Glomerular visceral epithelial cell (primary cell): ENCODE results near the gene GSTA5.
"Not testable (repeated sequence)": the region's sequence is repeated elsewhere in the genome, so short reads cannot be mapped to it uniquely, and the experiment has no call there.

ENCODE experiments used
- DNase-seq: peaks from one replicate; pipeline ENCODE4 v3.0.0-alpha.2; 2016; ENCODE audit errors: extremely low spot score

The GSTA5 gene

DNA sequence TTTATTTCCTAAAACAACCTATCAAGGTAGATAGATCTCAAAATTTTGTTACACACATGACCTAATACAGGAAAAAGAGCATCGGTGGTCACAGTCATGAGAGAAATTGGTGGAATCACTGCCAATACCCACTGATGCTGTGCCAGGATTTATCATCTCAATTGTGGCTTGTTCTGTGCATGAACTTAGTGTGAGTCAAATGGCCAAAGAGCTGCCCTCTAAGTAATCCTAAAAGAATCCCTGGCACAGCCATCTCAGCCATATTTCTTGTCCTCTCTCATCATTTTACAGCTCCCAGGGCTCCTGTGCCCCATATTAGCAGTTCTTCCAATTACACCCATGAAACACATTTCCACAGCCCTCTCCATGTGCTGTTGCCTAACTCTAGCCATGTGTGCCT is 6.1 kb downstream of the GSTA5 start:
- DNase-seq, result no peak

GRCh38 chr6:52830869-52831268 is 9.7 kb downstream of the GSTA5 start:
- not testable (repeated sequence) for DNase-seq

- no peak for DNase-seq
Measured at GRCh38 chr6:52829046-52829817, 11.4 kb downstream of the GSTA5 start.

- DNase-seq, result not testable (repeated sequence)
Measured at GRCh38 chr6:52828621-52829020, 12.0 kb downstream of the GSTA5 start.

- DNase-seq, result not testable (repeated sequence)
Measured at GRCh38 chr6:52827073-52827783, 13.4 kb downstream of the GSTA5 start.

GRCh38 chr6:52826513-52826912 is 14.1 kb downstream of the GSTA5 start:
- no peak for DNase-seq

- not testable (repeated sequence) for DNase-seq
Measured at GRCh38 chr6:52825900-52826459, 14.6 kb downstream of the GSTA5 start.

DNA sequence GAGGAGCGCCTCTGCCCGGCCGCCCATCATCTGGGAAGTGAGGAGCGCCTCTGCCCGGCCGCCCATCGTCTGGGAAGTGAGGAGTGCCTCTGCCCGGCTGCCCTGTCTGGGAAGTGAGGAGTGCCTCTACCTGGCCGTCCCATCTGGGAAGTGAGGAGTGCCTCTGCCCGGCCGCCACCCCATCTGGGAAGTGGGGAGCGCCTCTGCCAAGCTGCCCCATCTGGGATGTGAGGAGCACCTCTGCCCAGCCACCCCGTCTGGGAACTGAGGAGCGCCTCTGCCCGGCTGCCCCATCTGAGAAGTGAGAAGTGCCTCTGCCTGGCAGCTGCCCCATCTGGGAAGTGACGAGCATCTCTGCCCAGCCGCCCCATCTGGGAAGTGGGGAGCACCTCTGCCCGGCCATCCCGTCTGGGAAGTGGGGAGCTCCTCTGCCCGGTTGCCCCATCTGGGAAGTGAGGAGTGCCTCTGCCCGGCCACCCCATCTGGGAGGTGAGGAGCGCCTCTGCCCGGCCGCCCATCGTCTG is 15.3 kb downstream of the GSTA5 start:
- DNase-seq, result not testable (repeated sequence)

GRCh38 chr6:52821842-52822241 is 18.8 kb downstream of the GSTA5 start:
- DNase-seq, result no peak

- no peak for DNase-seq
Measured at GRCh38 chr6:52820198-52820597, 20.4 kb downstream of the GSTA5 start.

DNA sequence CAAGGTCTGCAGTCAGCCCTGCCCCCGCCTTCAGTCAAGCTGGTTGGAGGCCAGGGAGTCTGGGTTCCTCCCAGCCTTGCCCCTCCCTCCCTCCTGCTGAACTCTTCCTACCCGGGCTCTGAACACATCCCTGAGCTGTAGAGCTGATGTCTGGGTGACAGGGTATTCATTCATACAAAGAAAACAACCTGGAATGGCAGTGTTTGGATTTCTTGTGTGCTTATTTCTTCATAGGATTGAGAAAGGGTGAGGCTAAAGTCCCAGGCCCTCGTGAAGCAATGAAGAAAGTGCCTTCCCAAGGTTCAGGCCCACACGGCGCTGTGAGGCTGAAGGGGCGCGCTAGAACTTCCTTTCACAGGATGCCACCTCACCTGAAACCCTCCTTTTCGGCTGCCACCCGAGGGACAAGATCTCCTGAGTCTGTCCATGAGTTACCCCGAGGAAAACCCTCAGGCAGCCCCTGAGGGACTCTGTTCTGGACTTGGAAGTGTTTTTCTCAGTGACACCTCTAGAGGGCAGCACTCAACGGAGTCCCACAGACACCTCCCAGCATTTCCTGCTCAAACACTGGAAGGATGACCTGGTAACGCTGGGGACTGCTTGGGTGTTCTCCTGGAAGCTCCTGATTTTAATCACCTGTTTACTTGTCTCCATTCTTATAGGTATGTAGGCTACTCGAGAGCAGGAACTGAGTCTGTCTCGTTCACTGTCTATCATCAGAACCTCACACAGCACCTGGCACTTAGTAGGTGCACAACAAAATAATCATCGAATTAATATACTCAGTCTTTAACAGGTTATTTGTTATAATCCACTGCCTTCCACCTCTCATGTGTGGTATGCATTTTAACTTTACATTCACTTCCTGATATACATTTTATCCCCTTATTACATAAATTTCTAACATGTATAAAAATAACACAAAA is 25.2 kb downstream of the GSTA5 start:
- DNase-seq, result peak; percentile 68

- DNase-seq, result not testable (repeated sequence)
Measured at GRCh38 chr6:52814545-52814944, 26.1 kb downstream of the GSTA5 start.

DNA sequence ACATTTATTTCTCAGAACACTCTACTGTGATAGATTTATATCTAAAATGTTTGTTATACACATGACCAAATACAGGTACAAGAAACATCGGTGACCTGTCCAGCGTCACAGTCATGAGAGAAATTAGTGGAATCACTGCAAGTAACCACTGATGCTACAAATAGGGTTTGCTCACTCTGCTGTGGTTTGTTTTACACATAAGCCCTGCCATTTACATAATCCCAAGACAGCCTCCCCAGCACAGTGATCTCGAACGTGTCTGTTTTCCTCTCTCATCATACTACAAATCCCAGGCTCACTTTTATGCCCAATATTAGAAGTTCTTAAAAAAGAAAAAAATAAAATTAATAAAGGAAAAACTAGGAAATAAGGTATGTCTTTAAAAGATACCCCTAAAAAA is 30.8 kb downstream of the GSTA5 start:
- not testable (repeated sequence) for DNase-seq

DNA sequence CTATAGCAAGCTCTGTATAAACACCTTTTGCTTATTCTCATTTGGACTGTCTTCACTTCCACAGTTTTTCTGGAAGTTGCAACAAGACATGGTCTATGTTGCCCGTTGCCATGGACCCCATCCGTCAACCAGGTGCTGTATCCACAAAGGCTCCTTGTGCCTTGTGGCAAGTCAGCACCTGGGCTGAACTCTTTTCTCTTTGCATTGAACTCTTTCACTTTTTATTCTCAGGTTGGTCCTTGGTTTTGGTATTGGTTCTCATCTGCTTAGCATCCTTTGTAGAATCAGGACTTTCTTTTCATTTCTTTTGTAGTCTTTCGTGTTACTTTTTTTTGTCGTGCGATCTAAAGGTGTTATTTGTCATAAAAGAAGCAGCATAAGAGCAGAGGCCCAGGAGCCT is 32.0 kb downstream of the GSTA5 start:
- no peak for DNase-seq

DNA sequence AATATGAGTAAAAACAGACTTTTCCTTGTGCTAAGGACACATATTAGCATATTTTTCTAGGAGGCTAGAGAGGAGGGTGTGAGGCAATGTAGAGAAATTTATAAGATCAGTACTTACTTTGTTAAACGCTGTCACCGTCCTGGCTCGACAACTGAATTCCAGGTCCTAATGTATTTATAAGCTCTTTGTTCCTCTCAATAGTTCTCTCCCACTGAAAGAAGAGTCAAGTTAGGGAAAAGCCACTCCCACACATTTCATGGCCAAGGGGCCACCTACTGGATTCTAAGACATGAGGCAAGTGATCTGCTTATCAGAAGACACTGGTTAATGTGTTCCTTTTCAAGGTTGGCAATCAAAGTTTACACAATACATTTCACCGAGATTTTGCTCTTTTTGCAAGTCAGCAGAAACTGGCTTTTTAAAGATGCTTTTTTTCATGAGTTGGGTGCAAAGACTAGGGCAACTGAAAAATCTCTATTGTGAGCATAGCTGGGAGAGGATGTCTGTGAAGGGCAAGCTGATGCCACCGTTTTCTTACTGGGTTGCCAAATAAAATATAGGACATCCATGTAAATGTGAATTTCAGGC is 36.9 kb downstream of the GSTA5 start, which contains the start of gene GSTA1:
Gene GSTA1, minus strand, starts transcription at position 149 of the 588 bp plus-strand sequence. CDS start 4,549 bp downstream, outside the sequence.
- DNase-seq, result not testable (repeated sequence)

- no peak for DNase-seq
Measured at GRCh38 chr6:52802806-52803205, 37.8 kb downstream of the GSTA5 start.

DNA sequence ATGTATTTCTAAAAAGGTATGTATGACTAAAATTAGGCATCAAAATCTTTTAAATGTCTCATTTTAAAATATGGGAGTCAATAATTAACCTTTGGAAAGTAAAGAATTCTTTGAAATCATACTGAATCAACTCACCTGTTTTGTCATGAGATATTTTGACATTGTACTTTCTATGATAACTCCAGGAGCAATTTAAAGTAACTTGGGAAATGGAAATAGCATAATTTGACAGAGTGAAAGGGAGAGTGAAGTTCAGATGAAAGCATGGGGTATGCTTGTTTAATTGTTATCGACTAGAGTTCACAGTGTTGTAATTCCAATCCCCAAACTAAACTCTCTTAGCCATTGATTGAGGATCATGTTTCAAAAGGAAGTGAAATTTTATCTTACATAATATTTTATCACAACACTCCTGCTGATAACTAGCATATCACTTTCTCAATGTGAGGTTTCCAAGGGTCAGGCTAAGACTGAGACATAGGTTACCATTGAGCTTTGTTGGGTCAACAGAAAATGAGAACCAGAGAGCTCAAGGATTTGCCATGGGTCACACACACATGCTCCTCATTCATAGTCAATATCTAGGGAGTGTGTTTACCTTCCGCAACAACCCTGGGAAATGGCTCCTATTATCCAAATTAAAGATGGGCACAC is 39.3 kb downstream of the GSTA5 start:
- no peak for DNase-seq

- peak; percentile 11 for DNase-seq
Measured at GRCh38 chr6:52799272-52799671, 41.3 kb downstream of the GSTA5 start.

DNA sequence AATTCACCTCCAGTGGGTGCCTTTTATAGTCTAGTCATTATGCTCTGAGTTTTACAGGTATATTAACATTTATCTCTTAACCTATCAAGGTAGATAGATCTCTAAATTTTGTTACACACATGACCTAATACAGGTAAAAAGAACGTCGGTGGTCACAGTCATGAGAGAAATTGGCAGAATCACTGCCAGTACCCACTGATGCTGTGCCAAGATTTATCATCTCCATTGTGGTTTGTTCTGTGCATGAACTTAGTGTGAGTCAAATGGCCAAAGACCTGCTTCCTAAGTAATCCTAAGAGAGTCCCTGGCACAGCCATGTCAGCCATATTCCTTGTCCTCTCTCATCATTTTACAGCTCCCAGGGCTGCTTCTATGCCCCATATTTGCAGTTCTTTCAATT is 46.2 kb downstream of the GSTA5 start:
- DNase-seq, result not testable (repeated sequence)

GRCh38 chr6:52790861-52791260 is 49.8 kb downstream of the GSTA5 start:
- DNase-seq, result no peak
